BE2C (cell line): Measurements from ENCODE around the gene PHTF2.

Experiments used
- DNase-seq: peaks from one replicate; pipeline ENCODE4 v3.0.0-alpha.2; 2020
- H3K27me3 ChIP-seq: fragments of 250-450 bp; sonication (Bioruptor Pico); 2 replicates; pipeline ENCODE4 v1.5.1; 2020; ENCODE audit warnings: mild to moderate bottlenecking
- H3K36me3 ChIP-seq: fragments of 250-450 bp; sonication (Bioruptor Pico); 2 replicates; pipeline ENCODE4 v1.5.1; 2020; ENCODE audit warnings: mild to moderate bottlenecking
- H3K4me1 ChIP-seq: fragments of 250-450 bp; sonication (Bioruptor Pico); 2 replicates; pipeline ENCODE4 v1.5.1; 2020
- H3K4me3 ChIP-seq: 2 replicates; pipeline ENCODE4 v1.5.1; 2011; ENCODE audit warnings: low read depth, low read length
- H3K9me3 ChIP-seq: fragments of 250-450 bp; sonication (Bioruptor Pico); 2 replicates; pipeline ENCODE4 v1.5.1; 2020
- CTCF ChIP-seq: IDR thresholded peaks from 2 replicates; pipeline ENCODE4 v1.5.1; 2012; ENCODE audit warnings: mild to moderate bottlenecking, low read depth, low read length

PHTF2 gene

GRCh38 chr7:77975672-77976480 is 177.3 kb downstream of the PHTF2 start:
- DNase-seq = no peak
- no peaks in the 10 kb centered on the region for H3K36me3 ChIP-seq

GRCh38 chr7:77979219-77979618 is 180.6 kb downstream of the PHTF2 start:
- H3K27me3 ChIP-seq = no peaks in the 10 kb centered on the region
- H3K36me3 ChIP-seq = no peaks in the 10 kb centered on the region
- peaks cover 9% of the 10 kb centered on the region for H3K4me1 ChIP-seq
- DNase-seq = no peak
- no peak overlapping the region for H3K4me3 ChIP-seq
- no peaks in the 10 kb centered on the region for H3K9me3 ChIP-seq
- TF ChIP-seq CTCF = no peak

More at GRCh38 chr7:77975672-77976480, 177.3 kb downstream of the PHTF2 start:
- no peak overlapping the region for H3K4me3 ChIP-seq
- H3K9me3 ChIP-seq = no peaks in the 10 kb centered on the region
- H3K4me1 ChIP-seq = peaks cover 9% of the 10 kb centered on the region
- H3K27me3 ChIP-seq = no peaks in the 10 kb centered on the region
- TF ChIP-seq CTCF = no peak

- Histone ChIP-seq H3K36me3 (no peaks in the 10 kb centered on the region), H3K4me3 (no peak overlapping the region), H3K27me3 (no peaks in the 10 kb centered on the region), H3K9me3 (no peaks in the 10 kb centered on the region), H3K4me1 (peaks cover 9% of the 10 kb centered on the region)
- TF ChIP-seq CTCF = no peak
- DNase-seq = peak; percentile 21
These were observed 181.6 kb downstream of the PHTF2 start for GRCh38 chr7:77980087-77980713.

GRCh38 chr7:77982926-77983550 is 184.5 kb downstream of the PHTF2 start:
- no peak for DNase-seq
- Histone ChIP-seq H3K4me3 (no peak overlapping the region), H3K9me3 (no peaks in the 10 kb centered on the region), H3K4me1 (peaks cover 9% of the 10 kb centered on the region), H3K36me3 (no peaks in the 10 kb centered on the region), H3K27me3 (no peaks in the 10 kb centered on the region)
- TF ChIP-seq CTCF = no peak

GRCh38 chr7:77983973-77984372 is 185.4 kb downstream of the PHTF2 start:
- H3K36me3 ChIP-seq = no peaks in the 10 kb centered on the region
- H3K4me3 ChIP-seq = no peak overlapping the region
- H3K9me3 ChIP-seq = no peaks in the 10 kb centered on the region
- H3K4me1 ChIP-seq = peaks cover 9% of the 10 kb centered on the region
- TF ChIP-seq CTCF = no peak
- no peaks in the 10 kb centered on the region for H3K27me3 ChIP-seq
- DNase-seq = no peak
